Sciatic nerve (tissue), 2 donors: ENCODE data around the gene IFNAR2. TPM values are rescaled to one million over a fixed set of nuclear protein-coding genes. Genes with fewer than 3 reads are reported as not detected.
"Not testable (repeated sequence)": the region's sequence is repeated elsewhere in the genome, so short reads cannot be mapped to it uniquely, and the experiment has no call there.

Source experiments
- ATAC-seq: fragments of 200-7000 bp; cut with Tn5 transposase; one replicate; pipeline ENCODE4 v1.9.1; 2020; ENCODE audit warnings: mild to moderate bottlenecking, moderate library complexity
- DNase-seq: peaks from one replicate; pipeline ENCODE4 v3.0.0-alpha.2; 2020; ENCODE audit warnings: low spot score
- intact Hi-C: fragments of 100-400 bp; cut with DNase I; formaldehyde crosslinking; loops from one replicate; pipeline ENCODE4 v1.14.2; 2022
- total RNA-seq: library from RNA; stranded (reverse); fragmentation: NEBNext Ultra II Directional; extraction: Animal tissue kit (Norgen Biotek cat#: 25700); gene quantifications from one replicate; pipeline ENCODE4 v1.2.1, GENCODE V29; 2021
- donor health status: DM: no; HTN: no; CAD: no.
- donor health status: DM: no; HTN: no; CAD: no.

Gene IFNAR2
- total RNA-seq, 1 donor from 2014 or later: 43.3 TPM

GRCh38 chr21:33238565-33239255 lies 9.0 kb downstream of the IFNAR2 start:
- ATAC-seq (no peak), DNase-seq (no peak)
- intact Hi-C loops: no loop called here

DNA sequence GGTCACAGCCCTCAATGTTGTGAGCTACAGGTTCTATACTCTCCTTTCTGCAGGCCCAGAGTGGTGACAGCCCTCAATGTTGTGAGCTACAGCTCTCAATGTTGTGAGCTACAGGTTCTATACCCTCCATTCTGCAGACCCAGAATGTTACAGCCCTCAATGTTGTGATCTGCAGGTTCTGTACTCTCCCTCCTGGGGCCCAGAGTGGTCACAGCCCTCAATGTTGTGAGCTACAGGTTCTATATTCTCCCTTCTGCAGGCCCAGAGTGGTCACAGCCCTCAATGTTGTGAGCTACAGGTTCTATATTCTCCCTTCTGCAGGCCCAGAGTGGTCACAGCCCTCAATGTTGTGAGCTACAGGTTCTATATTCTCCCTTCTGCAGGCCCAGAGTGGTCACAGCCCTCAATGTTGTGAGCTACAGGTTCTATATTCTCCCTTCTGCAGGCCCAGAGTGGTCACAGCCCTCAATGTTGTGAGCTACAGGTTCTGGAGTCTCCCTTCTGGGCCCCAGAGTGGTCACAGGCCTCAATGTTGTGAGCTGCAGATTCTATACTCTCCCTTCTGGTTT lies 9.9 kb downstream of the IFNAR2 start:
- DNase-seq, intact Hi-C loops, ATAC-seq: not testable (repeated sequence)

DNA sequence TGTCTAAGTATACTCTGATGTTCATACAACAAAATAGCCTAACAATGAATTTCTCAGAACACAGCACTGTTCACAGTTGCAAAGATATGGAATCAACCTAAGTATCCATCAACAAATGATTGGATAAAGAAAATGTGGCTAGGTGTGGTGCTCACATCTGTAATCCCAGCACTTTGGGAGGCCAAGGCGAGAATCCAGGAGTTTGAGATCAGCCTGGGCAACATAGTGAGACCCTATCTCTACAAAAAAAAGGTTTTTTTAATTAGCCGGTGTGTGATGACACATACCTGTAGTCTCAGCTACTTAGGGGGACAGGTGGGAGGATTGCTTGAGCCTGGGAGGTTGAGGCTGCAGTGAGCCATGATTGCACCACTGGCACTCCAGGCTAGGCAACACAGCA lies 10.7 kb downstream of the IFNAR2 start:
- DNase-seq: no peak
- ATAC-seq: no peak
- intact Hi-C loops: no loop called here

GRCh38 chr21:33241846-33242245 lies 12.1 kb downstream of the IFNAR2 start:
- intact Hi-C loops: no loop called here
- ATAC-seq (no peak), DNase-seq (no peak)

DNA sequence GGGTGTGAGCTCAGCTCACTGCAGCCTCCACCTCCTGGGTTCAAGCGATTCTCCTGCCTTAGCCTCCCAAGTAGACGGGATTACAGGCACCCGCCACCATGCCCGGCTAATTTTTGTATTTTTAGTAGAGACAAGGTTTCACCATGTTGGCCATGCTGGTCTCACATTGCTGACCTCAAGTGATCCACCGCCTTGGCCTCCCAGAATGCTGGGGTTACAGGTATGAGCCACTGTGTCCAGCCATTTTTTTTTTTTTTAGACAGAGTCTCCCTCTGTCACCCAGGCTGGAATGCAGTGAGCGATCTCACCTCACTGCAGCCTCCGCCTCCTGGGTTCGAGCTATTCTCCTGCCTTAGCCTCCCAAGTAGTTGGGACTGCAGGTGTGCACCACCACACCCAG lies 13.1 kb downstream of the IFNAR2 start:
- ATAC-seq, intact Hi-C loops, DNase-seq: not testable (repeated sequence)

DNA sequence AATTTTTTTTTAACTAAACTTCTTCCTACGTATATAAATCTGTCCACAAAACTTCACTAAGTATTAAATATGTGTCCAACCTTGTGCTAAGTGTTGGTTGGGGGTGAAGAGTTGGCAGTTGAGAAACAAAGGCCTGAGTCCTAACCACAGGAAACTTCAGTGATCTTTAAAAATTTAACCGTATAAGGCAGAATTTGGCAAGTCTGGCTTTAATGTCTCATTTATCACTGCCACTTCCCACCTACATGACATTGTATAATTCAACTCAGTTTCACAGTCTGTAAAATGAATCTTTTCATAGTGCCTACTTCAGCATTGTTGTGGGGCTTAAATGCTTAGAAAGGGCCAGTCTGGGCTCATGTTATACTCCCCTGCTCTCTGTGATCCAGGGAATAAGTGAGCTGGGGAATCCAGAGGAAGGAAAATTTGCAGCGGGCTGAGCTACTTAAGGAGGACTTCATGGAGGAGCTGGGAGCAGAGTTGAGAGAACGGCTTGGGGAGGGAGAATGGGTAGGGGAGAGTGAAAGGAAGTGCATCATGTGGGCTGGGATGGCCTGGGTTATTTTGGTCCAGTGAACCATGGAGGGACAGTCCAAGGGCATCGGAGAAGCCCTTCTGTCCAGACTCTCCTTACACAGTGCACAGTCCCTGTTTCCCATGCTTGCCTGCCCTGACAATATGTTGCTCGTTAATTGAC lies 14.5 kb downstream of the IFNAR2 start:
- no peak for ATAC-seq
- DNase-seq: no peak
- intact Hi-C loops: no loop called here

- intact Hi-C loops: loop anchor here (1.0 kb wide), 1 partner anchor 19 kb away; no protein-coding TSS in a partner anchor
- DNase-seq: no peak
- ATAC-seq: no peak
Observed at GRCh38 chr21:33244779-33245105, 15.0 kb downstream of the IFNAR2 start.

DNA sequence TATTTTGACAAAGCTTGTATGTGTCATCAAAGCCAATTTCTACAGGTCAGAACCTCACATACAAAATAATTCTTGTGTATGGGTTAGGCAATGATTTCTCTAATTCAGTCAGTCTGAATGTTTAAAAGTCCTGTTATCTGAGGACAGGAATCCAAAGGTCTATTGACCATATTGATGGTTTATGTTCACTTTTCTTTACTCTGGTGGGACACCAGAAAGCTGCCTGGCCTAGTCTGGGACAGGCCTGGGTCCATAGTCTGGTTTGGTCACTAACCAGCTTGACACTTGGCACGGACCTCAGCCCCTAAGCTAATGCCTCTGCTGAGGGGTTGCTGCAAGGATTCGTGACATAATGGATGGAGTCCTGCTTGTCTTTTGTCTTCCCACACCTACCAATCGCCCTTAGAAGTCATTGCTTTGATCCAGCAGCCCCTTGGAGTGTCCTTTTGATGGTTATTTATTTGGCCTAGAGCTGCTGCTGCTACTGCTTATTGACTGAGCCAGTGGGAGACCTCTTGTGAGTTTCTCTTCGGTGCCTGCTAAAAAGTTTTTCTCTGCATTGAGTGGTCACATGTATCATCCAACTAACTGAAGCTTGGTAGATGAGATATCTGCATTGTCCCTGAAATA lies 15.7 kb downstream of the IFNAR2 start:
- no peak for DNase-seq
- intact Hi-C loops: loop anchor here (1.0 kb wide), 1 partner anchor 18 kb away; no protein-coding TSS in a partner anchor

GRCh38 chr21:33246506-33246905 lies 16.8 kb downstream of the IFNAR2 start:
- ATAC-seq (no peak), DNase-seq (no peak)
- intact Hi-C loops: no loop called here

More for the DNA sequence above, 15.7 kb downstream of the IFNAR2 start:
- ATAC-seq: no peak

DNA sequence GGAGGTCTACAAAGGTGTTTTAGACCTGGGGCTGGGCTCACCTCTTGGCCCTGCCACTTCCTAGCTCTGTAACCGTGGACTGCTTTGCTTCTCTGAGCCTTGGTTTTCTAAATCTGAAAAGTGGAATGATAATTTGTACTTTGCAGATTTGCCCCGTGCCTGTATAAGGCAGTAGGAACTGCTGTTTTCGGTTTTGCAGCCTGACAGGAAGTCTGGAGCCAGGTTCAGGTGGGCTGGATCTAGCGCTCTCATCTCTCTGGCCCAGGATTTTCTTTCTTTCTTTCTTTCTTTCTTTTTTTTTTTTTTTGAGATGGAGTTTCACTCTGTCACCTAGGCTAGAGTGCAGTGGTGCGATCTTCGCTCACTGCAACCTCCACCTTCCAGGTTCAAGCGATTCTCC lies 17.2 kb downstream of the IFNAR2 start:
- intact Hi-C loops: no loop called here
- DNase-seq (no peak), ATAC-seq (no peak)

DNA sequence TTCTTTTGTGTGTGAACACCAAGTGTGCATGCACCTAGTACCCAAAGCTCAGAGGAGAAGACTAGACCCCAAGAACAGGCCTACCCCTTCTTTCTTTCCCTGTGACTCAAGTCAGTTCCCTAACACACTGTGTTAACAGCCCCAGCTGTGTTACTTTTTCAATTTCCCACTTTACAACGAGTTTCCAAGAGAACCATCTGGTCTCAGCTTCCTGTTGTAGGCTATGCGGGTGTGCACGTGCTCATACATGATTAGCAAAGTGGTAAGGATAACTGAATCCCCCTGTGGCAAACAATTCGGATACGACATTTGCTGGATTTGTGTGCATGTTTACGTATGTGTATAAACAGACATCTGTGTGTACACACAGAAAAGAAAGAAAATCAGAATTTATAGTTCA lies 17.9 kb downstream of the IFNAR2 start:
- intact Hi-C loops: no loop called here
- no peak for ATAC-seq
- DNase-seq: no peak

DNA sequence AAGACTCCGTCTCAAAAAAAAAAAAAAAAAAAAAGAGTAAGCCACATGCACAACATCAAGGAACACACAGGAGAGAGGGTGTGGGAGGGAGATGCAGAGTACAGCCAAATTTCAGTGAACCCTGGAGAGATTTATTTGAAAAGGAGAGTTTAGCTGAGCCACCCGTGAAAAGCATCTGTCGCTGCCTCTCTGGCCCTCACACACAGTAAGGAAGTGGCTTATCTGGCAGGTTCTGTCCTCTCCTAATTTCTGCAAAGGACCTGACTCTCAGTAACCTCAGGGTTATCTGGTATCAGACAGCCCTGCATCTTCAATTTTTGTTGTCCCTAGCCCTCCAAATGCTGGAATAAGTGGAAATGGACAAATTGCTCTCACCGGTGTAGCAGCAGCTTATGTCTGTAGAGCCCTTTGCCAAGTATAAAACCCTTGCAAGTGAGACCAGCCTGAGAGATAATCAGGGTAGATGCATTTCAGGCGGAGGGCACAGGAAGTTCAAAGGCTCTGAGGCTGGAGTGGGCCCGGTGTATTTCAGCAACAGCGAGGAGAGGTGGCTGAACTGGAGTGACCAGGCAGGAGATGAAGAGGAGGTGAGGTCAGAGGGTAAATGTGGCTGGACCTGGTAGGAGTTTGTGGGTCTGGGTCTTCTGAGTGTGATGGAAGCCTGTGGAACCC lies 19.7 kb downstream of the IFNAR2 start:
- ATAC-seq: no peak

DNA sequence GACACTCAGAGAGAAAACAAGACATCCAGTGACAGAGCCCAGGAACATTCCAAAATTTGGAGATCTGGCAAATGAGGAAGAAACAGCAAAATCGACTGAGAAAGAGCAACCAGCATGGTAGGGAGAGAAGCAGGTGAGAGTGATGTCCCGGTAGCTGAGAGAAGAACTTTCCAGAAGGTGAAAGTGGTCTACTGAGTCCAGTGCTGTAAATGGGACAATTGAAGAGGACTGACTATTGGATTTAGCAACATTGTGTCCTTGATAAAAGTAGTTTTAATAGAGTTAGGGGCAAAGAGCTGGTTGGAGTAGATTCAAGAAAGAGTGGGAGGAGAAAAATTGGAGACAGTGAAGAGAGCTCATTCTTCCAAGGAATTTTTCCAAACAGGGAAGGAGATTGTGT lies 21.4 kb downstream of the IFNAR2 start:
- intact Hi-C loops: no loop called here
- ATAC-seq (no peak), DNase-seq (no peak)

More for the DNA sequence above, 19.7 kb downstream of the IFNAR2 start:
- intact Hi-C loops: no loop called here
- DNase-seq: no peak

- intact Hi-C loops: not testable (repeated sequence)
Observed at GRCh38 chr21:33253382-33253781, 23.6 kb downstream of the IFNAR2 start.

GRCh38 chr21:33254766-33255165 lies 25.0 kb downstream of the IFNAR2 start:
- ATAC-seq (no peak), DNase-seq (no peak)
- intact Hi-C loops: no loop called here

More at GRCh38 chr21:33253382-33253781, 23.6 kb downstream of the IFNAR2 start:
- DNase-seq, ATAC-seq: not testable (repeated sequence)

GRCh38 chr21:33255404-33255803 lies 25.7 kb downstream of the IFNAR2 start:
- DNase-seq (no peak), ATAC-seq (no peak)
- intact Hi-C loops: no loop called here

DNA sequence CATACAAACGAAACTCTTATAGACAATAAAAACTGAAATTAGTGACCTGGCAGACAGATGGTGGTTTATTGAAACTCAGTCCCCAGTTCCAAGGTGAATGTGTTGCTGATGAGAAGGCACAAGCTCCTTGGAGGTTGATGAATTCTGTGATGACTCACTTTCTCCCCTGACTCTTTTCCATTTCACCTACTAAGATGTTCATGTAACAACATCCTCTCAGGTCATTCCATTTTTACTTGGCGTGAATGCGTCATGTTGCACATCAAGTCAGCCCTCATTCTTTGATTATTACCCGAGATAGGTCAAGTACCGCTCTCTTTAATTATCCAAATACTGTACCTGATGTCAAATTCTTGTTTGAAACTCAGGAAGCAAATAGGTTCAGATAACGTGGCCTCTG lies 26.3 kb downstream of the IFNAR2 start:
- intact Hi-C loops: no loop called here
- DNase-seq (no peak), ATAC-seq (no peak)

GRCh38 chr21:33257094-33257803 lies 27.5 kb downstream of the IFNAR2 start:
- intact Hi-C loops: no loop called here
- ATAC-seq: no peak
- no peak for DNase-seq

GRCh38 chr21:33258475-33258874 lies 28.7 kb downstream of the IFNAR2 start:
- intact Hi-C loops: no loop called here
- no peak for DNase-seq
- no peak for ATAC-seq
